BLaER1 treated with 17β-estradiol and CSF1 and Interleukin-3, amounts not matched to agents 10 nM and 100 nM (cell line): ENCODE data around the gene C1orf198.
"Not testable (repeated sequence)": the region's sequence is repeated elsewhere in the genome, so short reads cannot be mapped to it uniquely, and the experiment has no call there.

ENCODE experiments used
- H3K27ac ChIP-seq, 11 experiments: shearing (Covaris generic); formaldehyde crosslinking; 2 replicates each; pipeline ENCODE4 v1.8.1; 2022
- H3K27me3 ChIP-seq, 11 experiments: shearing (Covaris generic); formaldehyde crosslinking; 2 replicates each; pipeline ENCODE4 v1.8.1; 2022
- H3K36me3 ChIP-seq, 11 experiments: shearing (Covaris generic); formaldehyde crosslinking; 2 replicates each; pipeline ENCODE4 v1.8.1; 2022
- H3K4me1 ChIP-seq, 10 experiments: shearing (Covaris generic); formaldehyde crosslinking; 2 replicates each; pipeline ENCODE4 v1.8.1; 2022
- H3K4me2 ChIP-seq, 11 experiments: shearing (Covaris generic); formaldehyde crosslinking; 2 replicates each; pipeline ENCODE4 v1.8.1; 2022
- H3K4me3 ChIP-seq, 10 experiments: shearing (Covaris generic); formaldehyde crosslinking; 2 replicates each; pipeline ENCODE4 v1.8.1; 2022
- H3K9ac ChIP-seq, 11 experiments: shearing (Covaris generic); formaldehyde crosslinking; 2 replicates each; pipeline ENCODE4 v1.8.1; 2022
- H3K9me3 ChIP-seq, 11 experiments: shearing (Covaris generic); formaldehyde crosslinking; replicated peaks in 1 of 11; 2 replicates each; pipeline ENCODE4 v1.8.1; 2022
- H4K20me1 ChIP-seq, 11 experiments: shearing (Covaris generic); formaldehyde crosslinking; 2 replicates each; pipeline ENCODE4 v1.8.1; 2022
- Cebpa-rat ChIP-seq, 11 experiments: shearing (Covaris generic); IDR thresholded peaks; 2 replicates each; pipeline ENCODE4 v1.8.1; 2022

Gene C1orf198

DNA sequence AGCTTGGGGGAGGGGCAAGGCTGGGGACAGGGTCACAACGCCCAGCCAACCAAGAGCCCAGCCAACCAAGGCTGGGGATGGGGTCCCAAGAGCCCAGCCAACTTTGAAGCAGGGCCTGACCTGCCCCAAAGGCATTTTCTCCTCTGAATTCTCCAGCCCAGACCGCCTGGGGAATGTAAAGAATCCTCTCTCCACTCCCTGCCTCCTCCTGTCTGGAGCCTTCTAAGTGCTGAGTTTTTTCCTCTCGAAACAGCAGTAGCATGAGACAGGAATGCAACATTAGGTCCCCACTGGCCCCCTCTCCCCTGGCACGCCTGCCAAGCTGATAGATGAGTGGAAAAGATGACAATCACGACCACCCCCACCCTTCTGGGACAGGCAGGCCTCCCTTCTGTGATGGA, 17.0 kb downstream of the C1orf198 start:
- no peak for TF ChIP-seq Cebpa-rat (IDR thresholded peaks at IDR 0.05)
- Histone ChIP-seq H3K36me3 (peaks cover 4 to 38% (median 23%) of the 10 kb centered on the region in 11 experiments; a peak in 21 of 22 replicates), H3K27me3 (no peaks in the 10 kb centered on the region), H3K27ac (no peak overlapping the region), H3K9ac (no peak overlapping the region), H3K4me2 (peak overlapping the region in 5 of 11 experiments; percentile 19 to 86 (median 77); a peak in 9 of 22 replicates), H3K4me3 (no peak overlapping the region), H3K9me3 (peaks cover 6 to 12% (median 7%) of the 10 kb centered on the region in 11 experiments; a peak in 13 of 22 replicates), H3K4me1 (peaks cover 20 to 45% (median 41%) of the 10 kb centered on the region in 10 experiments), H4K20me1 (peaks cover 0 to 6% (median 0%) of the 10 kb centered on the region in 11 experiments; a peak in 1 of 22 replicates)

DNA sequence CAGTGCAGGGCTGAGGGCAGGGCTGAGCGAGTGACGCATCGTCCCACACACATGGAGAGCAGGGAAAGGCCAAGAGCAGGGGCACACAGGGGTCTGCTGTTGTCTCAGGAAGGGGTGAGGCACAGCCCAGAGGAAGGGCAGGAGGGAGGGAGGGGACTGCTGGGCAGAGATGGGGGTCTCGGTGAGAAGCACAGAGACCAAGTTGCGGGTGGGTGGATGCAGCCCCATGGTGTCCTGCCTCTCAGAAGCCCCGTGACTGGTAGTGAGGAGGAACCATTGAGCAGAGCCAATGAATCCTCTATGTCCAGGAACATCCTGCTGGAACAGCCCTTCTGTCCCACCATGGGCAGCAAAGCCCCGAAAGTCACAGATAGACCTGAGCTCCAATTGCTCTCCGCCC, 17.8 kb downstream of the C1orf198 start:
- Histone ChIP-seq H3K36me3 (peaks cover 4 to 35% (median 23%) of the 10 kb centered on the region in 11 experiments; a peak in 21 of 22 replicates), H3K4me3 (no peak overlapping the region), H3K27me3 (no peaks in the 10 kb centered on the region), H4K20me1 (peaks cover 0 to 6% (median 0%) of the 10 kb centered on the region in 11 experiments; a peak in 1 of 22 replicates), H3K4me2 (peak overlapping the region in 10 of 11 experiments; percentile 48 to 86 (median 77); a peak in 17 of 22 replicates), H3K9me3 (peaks cover 6 to 12% (median 7%) of the 10 kb centered on the region in 11 experiments; a peak in 13 of 22 replicates), H3K9ac (no peak overlapping the region), H3K27ac (no peak overlapping the region), H3K4me1 (peaks cover 20 to 45% (median 41%) of the 10 kb centered on the region in 10 experiments)
- TF ChIP-seq Cebpa-rat (IDR thresholded peaks at IDR 0.05) = no peak

DNA sequence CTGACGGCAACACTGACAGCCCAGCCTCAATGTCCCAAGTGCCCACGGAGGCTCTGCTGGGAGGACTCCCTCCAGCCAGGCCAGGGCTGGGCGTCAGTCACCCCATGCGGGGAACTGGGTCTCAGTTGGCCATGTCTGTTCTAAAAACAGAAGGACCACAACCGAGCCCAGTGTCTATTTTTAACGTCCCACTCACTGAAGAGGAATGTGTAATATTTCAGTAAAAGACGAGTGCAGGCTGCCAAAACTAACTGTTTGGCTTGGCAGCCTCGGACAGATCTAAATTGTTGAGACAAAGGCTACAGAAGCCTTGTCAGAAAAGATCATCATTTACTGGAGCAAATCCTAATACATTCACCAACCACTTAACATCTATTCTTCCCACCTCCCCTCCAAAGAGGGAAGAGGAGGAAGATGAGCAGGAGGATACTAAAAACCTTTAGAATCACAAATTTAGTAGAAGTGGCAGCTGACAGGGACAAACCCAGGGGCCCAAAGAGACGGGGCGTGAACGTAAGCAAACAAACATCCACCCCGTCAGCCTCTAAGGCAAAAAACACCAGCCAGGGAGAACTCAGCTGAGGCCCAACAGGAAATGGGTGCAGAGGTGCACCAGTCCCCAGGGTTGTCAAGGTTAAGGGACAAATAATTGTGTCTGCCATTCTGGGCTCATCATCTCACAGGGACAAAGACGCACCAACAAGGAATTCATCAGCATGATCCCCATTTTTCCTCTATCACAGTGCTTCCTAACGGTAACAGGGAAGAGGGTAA, 18.7 kb downstream of the C1orf198 start:
- peaks cover 4 to 32% (median 17%) of the 10 kb centered on the region in 11 experiments; a peak in 20 of 22 replicates for H3K36me3 ChIP-seq
- H3K4me3 ChIP-seq = peak overlapping the region in 1 of 10 experiments; percentile 27; a peak in 1 of 20 replicates
- TF ChIP-seq Cebpa-rat (IDR thresholded peaks at IDR 0.05) = no peak
- peak overlapping the region in 3 of 11 experiments; percentile 5 to 59 (median 9); a peak in 3 of 22 replicates for H3K9ac ChIP-seq
- peak overlapping the region in 6 of 11 experiments; percentile 8 to 32 (median 12); a peak in 6 of 22 replicates for H3K27ac ChIP-seq
- peaks cover 0 to 6% (median 0%) of the 10 kb centered on the region in 11 experiments; a peak in 1 of 22 replicates for H4K20me1 ChIP-seq
- peaks cover 7 to 12% (median 8%) of the 10 kb centered on the region in 11 experiments; a peak in 14 of 22 replicates for H3K9me3 ChIP-seq
- peaks cover 20 to 45% (median 41%) of the 10 kb centered on the region in 10 experiments for H3K4me1 ChIP-seq
- no peaks in the 10 kb centered on the region for H3K27me3 ChIP-seq
- peak overlapping the region; percentile 48 to 86 (median 77) for H3K4me2 ChIP-seq

DNA sequence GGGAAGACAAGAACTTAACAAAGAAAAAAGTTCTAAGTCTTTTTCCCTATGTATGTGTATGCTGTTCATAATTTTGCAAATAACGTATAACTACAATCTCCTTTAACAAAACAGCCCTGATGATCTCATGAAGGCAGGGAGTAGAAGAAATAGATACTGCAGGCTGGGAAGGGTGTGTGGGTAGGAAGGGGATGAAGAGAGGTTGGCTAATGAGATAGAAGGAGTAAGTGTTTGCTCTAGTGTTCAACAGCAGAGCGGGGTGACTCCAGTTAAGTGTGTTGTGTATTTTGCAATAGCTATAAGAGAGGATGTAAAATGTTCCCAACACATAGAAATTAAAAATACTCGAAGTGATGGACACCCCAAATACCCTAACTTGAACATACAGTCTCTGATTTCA, 20.1 kb downstream of the C1orf198 start:
- Histone ChIP-seq H3K4me3 (no peak overlapping the region), H3K4me2 (peak overlapping the region in 7 of 11 experiments; percentile 68 to 86 (median 77); a peak in 11 of 22 replicates), H3K4me1 (peaks cover 20 to 45% (median 41%) of the 10 kb centered on the region in 10 experiments), H3K36me3 (peaks cover 9 to 30% (median 18%) of the 10 kb centered on the region in 11 experiments; a peak in 21 of 22 replicates), H3K9me3 (peaks cover 6 to 11% (median 7%) of the 10 kb centered on the region in 11 experiments; a peak in 14 of 22 replicates), H3K27ac (no peak overlapping the region), H3K9ac (no peak overlapping the region), H4K20me1 (peaks cover 0 to 6% (median 0%) of the 10 kb centered on the region in 11 experiments; a peak in 1 of 22 replicates), H3K27me3 (no peaks in the 10 kb centered on the region)
- TF ChIP-seq Cebpa-rat (IDR thresholded peaks at IDR 0.05) = no peak

DNA sequence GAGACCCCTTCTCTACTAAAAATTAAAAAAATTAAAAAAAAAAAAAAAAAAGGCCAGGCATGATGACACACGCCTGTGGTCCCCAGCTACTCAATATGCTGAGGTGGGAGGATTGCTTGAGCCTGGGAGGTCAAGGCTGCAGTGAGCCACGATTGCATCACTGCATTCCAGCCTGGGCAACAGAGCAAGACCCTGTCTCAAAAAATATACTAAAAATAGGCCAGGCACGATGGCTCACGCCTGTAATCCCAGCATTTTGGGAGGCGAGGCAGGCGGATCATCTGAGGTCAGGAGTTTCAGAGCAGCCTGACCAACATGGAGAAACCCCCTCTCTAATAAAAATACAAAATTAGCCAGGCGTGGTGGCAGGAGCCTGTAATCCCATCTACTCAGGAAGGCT, 23.1 kb downstream of the C1orf198 start:
- not testable (repeated sequence) for H3K4me2 ChIP-seq, H3K4me3 ChIP-seq, H4K20me1 ChIP-seq, H3K27me3 ChIP-seq, H3K27ac ChIP-seq, H3K9ac ChIP-seq, H3K9me3 ChIP-seq
- Histone ChIP-seq H3K4me1 (peaks cover 17 to 26% (median 25%) of the 10 kb centered on the region in 10 experiments), H3K36me3 (peaks cover 10 to 43% (median 37%) of the 10 kb centered on the region in 11 experiments; a peak in 20 of 22 replicates)

DNA sequence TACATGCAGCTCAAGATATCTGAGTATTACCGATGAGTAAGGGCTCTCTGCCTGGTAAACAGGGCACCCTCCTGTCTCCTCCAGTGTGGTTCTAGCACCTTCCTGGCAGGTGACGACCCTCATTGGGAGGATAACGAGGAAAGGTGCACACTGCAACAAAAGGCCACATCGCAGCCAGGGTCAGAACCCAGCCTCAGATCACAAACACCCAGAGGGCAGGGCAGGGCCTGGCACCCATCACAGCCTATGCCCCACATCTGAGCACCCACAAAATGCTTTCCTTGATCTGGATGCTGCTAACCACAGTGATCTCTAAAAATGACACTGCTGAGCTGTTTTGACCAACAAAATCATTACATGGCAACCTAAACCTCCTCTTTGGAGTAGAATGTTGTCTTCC, 23.8 kb downstream of the C1orf198 start:
- TF ChIP-seq Cebpa-rat (IDR thresholded peaks at IDR 0.05) = no peak
- H3K9ac ChIP-seq = no peak overlapping the region
- H3K4me3 ChIP-seq = no peak overlapping the region
- H3K4me1 ChIP-seq = peaks cover 10 to 20% (median 19%) of the 10 kb centered on the region in 10 experiments
- no peak overlapping the region for H3K4me2 ChIP-seq
- no peak overlapping the region for H3K27ac ChIP-seq
- peaks cover 10 to 44% (median 37%) of the 10 kb centered on the region in 11 experiments; a peak in 20 of 22 replicates for H3K36me3 ChIP-seq
- peaks cover 0 to 6% (median 0%) of the 10 kb centered on the region in 11 experiments; a peak in 1 of 22 replicates for H4K20me1 ChIP-seq
- no peaks in the 10 kb centered on the region for H3K27me3 ChIP-seq
- H3K9me3 ChIP-seq = peaks cover 0 to 5% (median 0%) of the 10 kb centered on the region in 11 experiments; a peak in 3 of 22 replicates

DNA sequence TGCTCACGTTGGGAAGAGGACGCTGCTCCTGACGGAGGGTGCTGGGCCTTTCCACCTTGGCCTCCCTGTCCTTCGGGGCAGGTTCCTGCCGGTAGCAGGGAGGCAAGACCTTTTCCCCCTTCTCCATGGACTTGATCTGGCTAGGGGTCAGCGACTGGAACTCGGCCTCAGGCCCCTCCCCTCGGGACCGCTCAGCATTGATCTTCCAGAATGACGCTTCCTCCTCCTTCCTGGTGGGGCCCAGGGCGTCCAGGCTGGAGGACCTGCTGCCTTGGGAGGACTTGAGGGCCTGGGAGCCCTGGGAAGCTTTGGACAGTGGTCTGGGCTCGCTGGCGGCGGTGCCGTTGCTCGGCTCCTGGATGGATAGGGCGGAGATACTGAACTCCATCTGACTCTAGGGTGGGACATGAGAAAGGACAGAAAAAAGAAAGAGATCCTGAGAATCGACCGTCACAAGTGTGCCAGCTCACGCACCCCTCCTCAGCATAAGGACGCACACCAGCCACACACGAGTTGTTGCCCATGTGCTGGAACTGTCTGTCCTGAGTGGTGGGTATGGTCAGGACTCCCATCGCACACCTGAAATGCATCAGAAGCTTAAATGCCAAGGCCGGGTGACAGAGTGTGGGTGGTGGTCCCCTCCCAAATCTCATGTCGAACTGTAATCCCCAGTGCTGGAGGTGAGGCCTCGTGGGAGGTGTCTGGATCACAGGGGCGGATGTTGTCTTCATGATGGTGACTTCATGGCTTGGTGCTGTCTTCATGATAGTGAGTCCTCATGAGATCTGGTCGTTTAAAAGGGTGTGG, 24.6 kb downstream of the C1orf198 start:
- peaks cover 2 to 12% (median 10%) of the 10 kb centered on the region in 10 experiments; a peak in 18 of 20 replicates for H3K4me1 ChIP-seq
- peaks cover 16 to 53% (median 43%) of the 10 kb centered on the region in 11 experiments; a peak in 20 of 22 replicates for H3K36me3 ChIP-seq
- H3K9me3 ChIP-seq = peaks cover 0 to 5% (median 0%) of the 10 kb centered on the region in 11 experiments; a peak in 3 of 22 replicates
- no peak overlapping the region for H3K4me3 ChIP-seq
- TF ChIP-seq Cebpa-rat (IDR thresholded peaks at IDR 0.05) = no peak
- H4K20me1 ChIP-seq = no peaks in the 10 kb centered on the region
- H3K4me2 ChIP-seq = no peak overlapping the region
- H3K27ac ChIP-seq = no peak overlapping the region
- no peaks in the 10 kb centered on the region for H3K27me3 ChIP-seq
- H3K9ac ChIP-seq = no peak overlapping the region

DNA sequence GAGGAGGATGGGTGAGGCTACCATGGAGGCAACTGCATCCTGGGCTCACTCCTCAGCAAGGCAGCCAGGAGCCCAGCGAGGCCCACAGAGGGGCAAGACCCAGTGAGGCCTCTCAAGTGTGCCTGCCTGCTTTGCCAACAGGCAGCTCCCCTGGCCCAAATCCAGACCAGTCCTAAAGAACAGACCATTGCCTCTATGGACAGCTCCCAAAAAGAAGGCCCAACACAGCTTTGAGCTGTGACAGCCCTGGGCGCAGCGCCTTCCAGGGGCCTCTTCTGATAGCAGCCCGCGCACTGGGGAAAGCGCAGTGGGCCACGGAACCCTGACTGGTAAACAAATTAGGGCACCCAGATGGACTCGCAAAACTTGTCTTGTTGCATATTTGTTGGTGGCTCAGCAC, 25.5 kb downstream of the C1orf198 start:
- H3K27ac ChIP-seq = no peak overlapping the region
- H3K9ac ChIP-seq = no peak overlapping the region
- H3K4me2 ChIP-seq = no peak overlapping the region
- H4K20me1 ChIP-seq = no peaks in the 10 kb centered on the region
- peaks cover 19 to 62% (median 51%) of the 10 kb centered on the region in 11 experiments; a peak in 20 of 22 replicates for H3K36me3 ChIP-seq
- H3K9me3 ChIP-seq = peaks cover 0 to 5% (median 0%) of the 10 kb centered on the region in 11 experiments; a peak in 3 of 22 replicates
- H3K4me1 ChIP-seq = peaks cover 0 to 3% (median 1%) of the 10 kb centered on the region in 10 experiments; a peak in 5 of 20 replicates
- TF ChIP-seq Cebpa-rat (IDR thresholded peaks at IDR 0.05) = no peak
- H3K27me3 ChIP-seq = no peaks in the 10 kb centered on the region
- no peak overlapping the region for H3K4me3 ChIP-seq
